Prostate gland (tissue), 2 donors: ENCODE measurements around the gene DNAJC1. TPM values are rescaled to one million over a fixed set of nuclear protein-coding genes. Genes with fewer than 3 reads are reported as not detected.
A peak's percentile ranks its signal among the peaks of the same experiment; 100 is the strongest.

Source experiments
- DNase-seq: peaks from one replicate; pipeline ENCODE4 v3.0.0-alpha.2; 2019; ENCODE audit warnings: low spot score
- H3K27ac ChIP-seq, 2 donors: fragments of 200-600 bp; sonication (generic); 2 replicates each; pipeline ENCODE4 v1.5.1; 2017 to 2019
- H3K27me3 ChIP-seq: fragments of 200-600 bp; sonication (generic); replicated peaks from 2 replicates; pipeline ENCODE4 v1.5.1; 2019; ENCODE audit not compliant: insufficient read depth
- H3K36me3 ChIP-seq, 2 donors: fragments of 200-600 bp; sonication (generic); 1 replicate in 1 of 2; 2 replicates in 1 of 2; pipeline versions ENCODE4 v1.5.1 to v1.8.1; 2017 to 2019
- H3K4me1 ChIP-seq: fragments of 200-600 bp; sonication (generic); replicated peaks from 2 replicates; pipeline ENCODE4 v1.5.1; 2019
- H3K4me3 ChIP-seq, 2 donors: fragments of 200-600 bp; sonication (generic); 2 replicates each; pipeline ENCODE4 v1.5.1; 2017 to 2019
- H3K9me3 ChIP-seq: fragments of 200-600 bp; sonication (generic); 2 replicates; pipeline ENCODE4 v1.5.1; 2017
- CTCF ChIP-seq, 4 experiments: fragments of 200-600 bp in 2 of 4; fragments of 450-650 bp in 2 of 4; sonication (generic) in 2 of 4; IDR thresholded peaks; 1 replicate in 3 of 4; 2 replicates in 1 of 4; pipeline ENCODE4 v1.5.1; 2016 to 2019; ENCODE audit warnings: antibody characterized with exemption in 4 of 4, mild to moderate bottlenecking in 2 of 4, moderate library complexity in 2 of 4
- POLR2A ChIP-seq: fragments of 450-650 bp; IDR thresholded peaks from one replicate; pipeline ENCODE4 v1.6.1; 2016; ENCODE audit warnings: antibody characterized with exemption, mild to moderate bottlenecking
- POLR2AphosphoS5 ChIP-seq: sonication (generic); formaldehyde crosslinking; IDR thresholded peaks from one replicate; pipeline ENCODE4 v1.6.1; 2017; ENCODE audit warnings: antibody characterized with exemption
- WGBS: methylation state at CpG from one replicate; pipeline ENCODE4 v1.1.5; 2018; 5-methylcytosine and 5-hydroxymethylcytosine counted together
- intact Hi-C: fragments of 100-400 bp; cut with DNase I; formaldehyde crosslinking; loops from one replicate; pipeline ENCODE4 v1.14.2; 2022
- total RNA-seq, 2 donors: library from RNA; depleted of rRNA; stranded (reverse); fragments of >200 nt; gene quantifications; one replicate each; pipeline ENCODE4 v1.1.0, GENCODE V29; 2016

The DNAJC1 gene
- total RNA-seq, 2 donors from 2014 or later = 62.8 to 89.3 TPM

GRCh38 chr10:21728618-21729017, 274.9 kb downstream of the DNAJC1 start:
- no peaks in the 10 kb centered on the region for H3K4me1 ChIP-seq
- intact Hi-C loops = no loop called here
- no peak for DNase-seq
- 83% methylated on average over 3 of the region's 3 CpGs for WGBS
- no peak for TF ChIP-seq POLR2A
- no peak for TF ChIP-seq POLR2AphosphoS5
- no peak for TF ChIP-seq CTCF (IDR thresholded peaks at IDR 0.05)
- no peak overlapping the region for H3K27ac ChIP-seq
- no peaks in the 10 kb centered on the region for H3K9me3 ChIP-seq
- H3K4me3 ChIP-seq = no peak overlapping the region
- H3K27me3 ChIP-seq = no peaks in the 10 kb centered on the region
- H3K36me3 ChIP-seq = no peaks in the 10 kb centered on the region

- H3K4me1 ChIP-seq = no peaks in the 10 kb centered on the region
- WGBS = 32% methylated on average over 13 of the region's 13 CpGs
- no peaks in the 10 kb centered on the region for H3K36me3 ChIP-seq
- H3K27me3 ChIP-seq = no peaks in the 10 kb centered on the region
- no peak for DNase-seq
- TF ChIP-seq POLR2AphosphoS5 = peak; percentile 54
- TF ChIP-seq POLR2A = no peak
- no peak overlapping the region for H3K4me3 ChIP-seq
- intact Hi-C loops = no loop called here
- H3K9me3 ChIP-seq = no peaks in the 10 kb centered on the region
- no peak overlapping the region for H3K27ac ChIP-seq
Observed at GRCh38 chr10:21727452-21728168, 275.9 kb downstream of the DNAJC1 start.

- 64% methylated on average over 3 of the region's 3 CpGs for WGBS
- no peaks in the 10 kb centered on the region for H3K36me3 ChIP-seq
Observed at GRCh38 chr10:21726601-21727225, 276.8 kb downstream of the DNAJC1 start.

GRCh38 chr10:21724687-21725367, 278.7 kb downstream of the DNAJC1 start:
- Histone ChIP-seq H3K27me3 (no peaks in the 10 kb centered on the region), H3K4me3 (no peak overlapping the region), H3K36me3 (no peaks in the 10 kb centered on the region), H3K4me1 (no peaks in the 10 kb centered on the region), H3K9me3 (no peaks in the 10 kb centered on the region), H3K27ac (no peak overlapping the region)
- WGBS = 3% methylated on average over 4 of the region's 4 CpGs
- DNase-seq = peak; percentile 92
- TF ChIP-seq POLR2A = no peak
- TF ChIP-seq CTCF (IDR thresholded peaks at IDR 0.05) = no peak
- peak; percentile 88 for TF ChIP-seq POLR2AphosphoS5
- intact Hi-C loops = no loop called here

More at GRCh38 chr10:21726601-21727225, 276.8 kb downstream of the DNAJC1 start:
- intact Hi-C loops = no loop called here
- H3K27me3 ChIP-seq = no peaks in the 10 kb centered on the region
- no peak overlapping the region for H3K4me3 ChIP-seq
- no peak overlapping the region for H3K27ac ChIP-seq
- no peaks in the 10 kb centered on the region for H3K9me3 ChIP-seq
- no peak for TF ChIP-seq POLR2A
- TF ChIP-seq POLR2AphosphoS5 = no peak
- no peak for TF ChIP-seq CTCF (IDR thresholded peaks at IDR 0.05)
- DNase-seq = no peak
- H3K4me1 ChIP-seq = no peaks in the 10 kb centered on the region

GRCh38 chr10:21724020-21724589, 279.4 kb downstream of the DNAJC1 start:
- no peaks in the 10 kb centered on the region for H3K9me3 ChIP-seq
- 37% methylated on average over 7 of the region's 7 CpGs for WGBS
- DNase-seq = no peak
- H3K27me3 ChIP-seq = no peaks in the 10 kb centered on the region
- no peaks in the 10 kb centered on the region for H3K36me3 ChIP-seq
- H3K4me3 ChIP-seq = no peak overlapping the region
- no peak overlapping the region for H3K27ac ChIP-seq
- intact Hi-C loops = no loop called here
- TF ChIP-seq POLR2A = no peak
- no peaks in the 10 kb centered on the region for H3K4me1 ChIP-seq
